Lung (tissue), 12 donors: ENCODE results near the gene VGLL2. TPM values are rescaled to one million over a fixed set of nuclear protein-coding genes. Genes with fewer than 3 reads are reported as not detected.
"Not testable (repeated sequence)": the region's sequence is repeated elsewhere in the genome, so short reads cannot be mapped to it uniquely, and the experiment has no call there.

ENCODE experiments used
- ATAC-seq: fragments of 200-7000 bp; cut with Tn5 transposase; one replicate; pipeline ENCODE4 v1.9.1; 2020; ENCODE audit warnings: moderate number of reproducible peaks; ENCODE audit not compliant: insufficient read depth, low FRiP score
- DNase-seq, 3 donors: peaks; one replicate each; pipeline ENCODE4 v3.0.0-alpha.2; 2013 to 2017
- H3K27ac ChIP-seq, 2 donors: one replicate each; pipeline ENCODE4 v1.5.1; 2013; ENCODE audit warnings: mild to moderate bottlenecking in 2 of 2, moderate library complexity in 2 of 2, control low read depth in 1 of 2, inconsistent platforms in 1 of 2, low read depth in 1 of 2, low read length in 1 of 2
- H3K27me3 ChIP-seq, 3 donors: one replicate each; pipeline ENCODE4 v1.5.1; 2013; ENCODE audit warnings: low read length in 2 of 3; ENCODE audit not compliant: control insufficient read depth in 3 of 3, insufficient read depth in 3 of 3
- H3K36me3 ChIP-seq, 4 donors: one replicate each; pipeline ENCODE4 v1.5.1; 2013; ENCODE audit warnings: low read length in 4 of 4, mild to moderate bottlenecking in 1 of 4, moderate library complexity in 1 of 4; ENCODE audit not compliant: control insufficient read depth in 4 of 4, insufficient read depth in 4 of 4
- H3K4me1 ChIP-seq, 5 donors: one replicate each; pipeline ENCODE4 v1.5.1; 2013; ENCODE audit warnings: low read length in 5 of 5, mild to moderate bottlenecking in 2 of 5, moderate library complexity in 1 of 5; ENCODE audit not compliant: control insufficient read depth in 5 of 5, insufficient read depth in 5 of 5
- H3K4me3 ChIP-seq: one replicate; pipeline ENCODE4 v1.5.1; 2013; ENCODE audit warnings: mild to moderate bottlenecking, control low read depth, moderate library complexity
- H3K9ac ChIP-seq, 2 donors: one replicate each; pipeline ENCODE4 v1.5.1; 2013; ENCODE audit warnings: low read length in 2 of 2, control low read depth in 1 of 2; ENCODE audit not compliant: insufficient read depth in 1 of 2
- H3K9me3 ChIP-seq, 4 donors: one replicate each; pipeline ENCODE4 v1.5.1; 2013; ENCODE audit warnings: low read length in 3 of 4, mild to moderate bottlenecking in 1 of 4, moderate library complexity in 1 of 4; ENCODE audit not compliant: control insufficient read depth in 4 of 4, insufficient read depth in 3 of 4
- WGBS, 2 donors: extraction: QIAGEN DNeasy Blood & Tissue Kit; methylation state at CpG; one replicate each; pipeline ENCODE4 v1.1.7; 2013; 5-methylcytosine and 5-hydroxymethylcytosine counted together
- polyA plus RNA-seq, 2 donors: library from polyadenylated mRNA; stranded (reverse); fragments of 200-250 nt; gene quantifications; one replicate each; pipeline ENCODE4 v1.2.1, GENCODE V29; 2013
- total RNA-seq, 2 donors: library from RNA; depleted of rRNA in 1 of 2; stranded (reverse); fragments of >200 nt in 1 of 2; gene quantifications; one replicate each; pipeline ENCODE4 v1.2.1, GENCODE V29; 2014 to 2021
- TF ChIP-seq, protein P1 (sequence below): IDR thresholded peaks from 2 replicates; pipeline ENCODE4 v1.5.1; 2012; ENCODE audit warnings: mild to moderate bottlenecking; ENCODE audit errors: control extremely low read depth, extremely low read depth
- donor health status: control.
- donor health status: control.
- donor health status: Bipolar disorder and iron deficiency.
- donor health status: healthy.
- donor health status: DM: yes; HTN: yes; CAD: no.

Gene VGLL2
- total and polyA plus RNA-seq, 4 donors, result not detected

DNA sequence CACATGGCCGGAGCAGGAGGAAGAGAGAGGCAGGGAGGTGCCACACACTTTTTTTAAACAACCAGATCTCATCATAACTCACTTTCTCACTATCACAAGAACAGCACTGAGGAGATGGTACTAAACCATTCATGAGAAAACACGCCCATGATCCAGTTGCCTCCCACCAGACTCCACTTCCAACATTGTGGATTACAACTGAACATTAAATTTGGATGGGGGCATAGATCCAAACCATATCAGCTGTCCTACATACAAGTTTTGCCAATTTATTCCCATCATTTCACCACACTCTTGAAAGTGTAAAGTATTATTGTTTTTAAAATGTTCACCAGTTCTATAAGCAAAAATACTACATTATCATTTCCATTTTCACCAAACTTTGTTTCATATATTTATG, 33.9 kb upstream of the VGLL2 start:
- Histone ChIP-seq H3K36me3 (no peaks in the 10 kb centered on the region), H3K9me3 (peaks cover 0 to 8% (median 0%) of the 10 kb centered on the region in 4 donors), H3K9ac (no peak overlapping the region), H3K27ac (no peak overlapping the region), H3K4me1 (no peaks in the 10 kb centered on the region), H3K4me3 (no peak overlapping the region), H3K27me3 (no peaks in the 10 kb centered on the region)
- 71 to 80% methylated on average over 2 of the region's 2 CpGs for WGBS, 2 donors
- TF ChIP-seq, protein P1, sequence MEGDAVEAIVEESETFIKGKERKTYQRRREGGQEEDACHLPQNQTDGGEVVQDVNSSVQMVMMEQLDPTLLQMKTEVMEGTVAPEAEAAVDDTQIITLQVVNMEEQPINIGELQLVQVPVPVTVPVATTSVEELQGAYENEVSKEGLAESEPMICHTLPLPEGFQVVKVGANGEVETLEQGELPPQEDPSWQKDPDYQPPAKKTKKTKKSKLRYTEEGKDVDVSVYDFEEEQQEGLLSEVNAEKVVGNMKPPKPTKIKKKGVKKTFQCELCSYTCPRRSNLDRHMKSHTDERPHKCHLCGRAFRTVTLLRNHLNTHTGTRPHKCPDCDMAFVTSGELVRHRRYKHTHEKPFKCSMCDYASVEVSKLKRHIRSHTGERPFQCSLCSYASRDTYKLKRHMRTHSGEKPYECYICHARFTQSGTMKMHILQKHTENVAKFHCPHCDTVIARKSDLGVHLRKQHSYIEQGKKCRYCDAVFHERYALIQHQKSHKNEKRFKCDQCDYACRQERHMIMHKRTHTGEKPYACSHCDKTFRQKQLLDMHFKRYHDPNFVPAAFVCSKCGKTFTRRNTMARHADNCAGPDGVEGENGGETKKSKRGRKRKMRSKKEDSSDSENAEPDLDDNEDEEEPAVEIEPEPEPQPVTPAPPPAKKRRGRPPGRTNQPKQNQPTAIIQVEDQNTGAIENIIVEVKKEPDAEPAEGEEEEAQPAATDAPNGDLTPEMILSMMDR, result no peak
- ATAC-seq (no peak), DNase-seq (no peak)

DNA sequence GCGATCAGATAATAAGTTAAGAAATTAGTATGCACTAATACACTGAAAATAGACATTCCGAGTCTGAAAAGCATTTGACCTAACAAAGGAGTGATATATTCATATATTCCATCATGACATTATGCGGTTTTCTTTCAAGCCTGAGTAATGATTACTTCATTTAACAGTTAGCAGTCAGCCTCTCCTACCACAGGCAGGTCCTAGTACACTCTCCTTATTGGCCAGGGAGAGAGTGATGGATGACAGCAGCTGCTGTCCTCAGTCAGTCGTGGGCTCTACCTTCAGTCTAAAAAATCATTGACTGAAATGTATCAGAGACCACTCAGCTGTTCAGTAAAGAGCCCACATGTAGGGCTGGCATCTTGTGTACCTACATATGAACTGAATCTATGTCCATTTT, 33.2 kb upstream of the VGLL2 start:
- H3K27ac ChIP-seq, result no peak overlapping the region
- no peak overlapping the region for H3K4me3 ChIP-seq
- H3K27me3 ChIP-seq, result no peaks in the 10 kb centered on the region
- H3K9me3 ChIP-seq, result peaks cover 0 to 8% (median 0%) of the 10 kb centered on the region in 4 donors
- DNase-seq (no peak), ATAC-seq (no peak)
- WGBS, 2 donors, result 66 to 77% methylated on average over 4 of the region's 4 CpGs
- no peaks in the 10 kb centered on the region for H3K4me1 ChIP-seq
- no peaks in the 10 kb centered on the region for H3K36me3 ChIP-seq
- TF ChIP-seq, protein P1, result no peak
- no peak overlapping the region for H3K9ac ChIP-seq

DNA sequence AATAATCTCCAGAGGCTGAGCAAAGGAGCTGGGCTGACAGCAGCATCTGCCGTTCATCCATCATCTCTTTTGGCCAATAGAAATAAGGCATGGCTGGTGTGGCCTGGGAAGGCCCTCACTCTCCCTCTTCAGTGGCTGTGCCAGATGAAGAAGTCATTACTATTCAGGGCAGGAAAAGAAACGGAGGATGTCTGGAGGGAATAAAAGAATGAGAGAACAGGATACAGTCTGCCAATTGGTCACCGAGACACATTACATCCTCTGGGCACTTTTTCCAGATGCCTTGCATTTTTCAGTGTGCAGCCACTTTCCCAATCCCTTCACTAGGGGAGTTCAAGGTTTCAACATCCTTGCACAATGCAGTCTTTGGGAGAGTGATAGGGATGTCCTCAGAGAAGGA, 32.2 kb upstream of the VGLL2 start:
- H3K27ac ChIP-seq, result no peak overlapping the region
- 57 to 62% methylated on average over 3 of the region's 3 CpGs for WGBS, 2 donors
- H3K27me3 ChIP-seq, result no peaks in the 10 kb centered on the region
- DNase-seq (no peak), ATAC-seq (no peak)
- H3K9ac ChIP-seq, result no peak overlapping the region
- TF ChIP-seq, protein P1, result no peak
- no peaks in the 10 kb centered on the region for H3K36me3 ChIP-seq
- no peaks in the 10 kb centered on the region for H3K4me1 ChIP-seq
- peaks cover 0 to 8% (median 0%) of the 10 kb centered on the region in 4 donors for H3K9me3 ChIP-seq
- no peak overlapping the region for H3K4me3 ChIP-seq

DNA sequence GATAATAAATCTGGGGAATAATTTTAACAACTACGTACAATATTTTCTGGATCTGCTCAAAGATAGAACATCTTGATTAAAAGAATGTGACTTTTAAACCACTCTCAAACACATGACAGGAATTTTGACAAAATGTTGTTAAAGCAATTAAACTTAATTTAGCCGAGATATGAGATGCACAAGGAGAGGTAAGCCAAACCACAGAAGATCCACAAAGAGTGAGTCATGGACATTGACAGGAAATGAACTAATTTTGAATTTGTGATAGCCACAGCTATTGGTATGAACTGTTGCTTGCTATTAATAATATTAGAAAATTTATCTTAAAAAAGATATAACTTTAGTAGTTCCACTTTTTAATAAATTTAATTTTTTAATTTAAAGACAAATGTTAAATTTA, 27.8 kb upstream of the VGLL2 start:
- no peaks in the 10 kb centered on the region for H3K4me1 ChIP-seq
- H3K9ac ChIP-seq, result no peak overlapping the region
- no peak overlapping the region for H3K27ac ChIP-seq
- H3K4me3 ChIP-seq, result no peak overlapping the region
- DNase-seq, result no peak
- no peaks in the 10 kb centered on the region for H3K27me3 ChIP-seq
- peaks cover 0 to 2% (median 0%) of the 10 kb centered on the region in 4 donors for H3K9me3 ChIP-seq
- no peaks in the 10 kb centered on the region for H3K36me3 ChIP-seq
- WGBS, 2 donors, result 72 to 77% methylated on average over 2 of the region's 2 CpGs
- ATAC-seq, result no peak
- TF ChIP-seq, protein P1, result no peak

DNA sequence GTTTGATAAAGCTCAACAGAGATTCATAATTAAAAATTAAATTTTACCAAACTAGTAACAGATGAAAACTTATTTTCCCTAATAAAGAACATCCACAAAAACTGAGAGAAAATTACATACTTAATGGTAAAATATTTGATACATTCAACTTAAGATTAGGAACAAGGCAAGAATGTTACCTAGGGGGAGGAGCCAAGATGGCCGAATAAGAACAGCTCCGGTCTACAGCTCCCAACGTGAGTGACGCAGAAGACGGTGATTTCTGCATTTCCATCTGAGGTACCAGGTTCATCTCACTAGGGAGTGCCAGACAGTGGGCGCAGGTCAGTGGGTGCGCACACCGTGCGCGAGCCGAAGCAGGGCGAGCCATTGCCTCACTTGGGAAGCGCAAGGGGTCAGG, 20.8 kb upstream of the VGLL2 start:
- 69 to 83% methylated on average over 6 to 11 of the region's 13 CpGs for WGBS, 2 donors
- not testable (repeated sequence) for H3K9me3 ChIP-seq

DNA sequence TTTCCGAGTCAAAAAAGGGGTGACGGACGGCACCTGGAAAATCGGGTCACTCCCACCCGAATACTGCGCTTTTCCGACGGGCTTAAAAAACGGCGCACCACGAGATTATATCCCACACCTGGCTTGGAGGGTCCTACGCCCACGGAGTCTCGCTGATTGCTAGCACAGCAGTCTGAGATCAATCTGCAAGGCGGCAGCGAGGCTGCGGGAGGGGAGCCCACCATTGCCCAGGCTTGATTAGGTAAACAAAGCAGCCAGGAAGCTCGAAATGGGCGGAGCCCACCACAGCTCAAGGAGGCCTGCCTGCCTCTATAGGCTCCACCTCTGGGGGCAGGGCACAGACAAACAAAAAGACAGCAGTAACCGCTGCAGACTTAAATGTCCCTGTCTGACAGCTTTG, 20.4 kb upstream of the VGLL2 start:
- WGBS, 2 donors, result 81 to 82% methylated on average over 18 to 19 of the region's 20 CpGs
- H3K9ac ChIP-seq, H3K36me3 ChIP-seq, DNase-seq, H3K4me3 ChIP-seq, ATAC-seq, H3K27ac ChIP-seq, H3K27me3 ChIP-seq, H3K9me3 ChIP-seq, H3K4me1 ChIP-seq: not testable (repeated sequence)

More for the DNA sequence above, 20.8 kb upstream of the VGLL2 start:
- H3K36me3 ChIP-seq, DNase-seq, H3K4me3 ChIP-seq, H3K4me1 ChIP-seq, H3K9ac ChIP-seq, H3K27ac ChIP-seq, ATAC-seq, H3K27me3 ChIP-seq: not testable (repeated sequence)
